HepG2 (cell line): Measurements from ENCODE around the gene LTB4R2. TPM values are rescaled to one million over a fixed set of nuclear protein-coding genes. Genes with fewer than 3 reads are reported as not detected.

Source experiments
- AKAP8 ChIP-seq: sonication (generic); formaldehyde crosslinking; IDR thresholded peaks from 2 replicates; pipeline ENCODE4 v1.5.1; 2020; ENCODE audit warnings: mild to moderate bottlenecking, missing genetic modification reagents
- CEBPB ChIP-seq: IDR thresholded peaks from 2 replicates; pipeline ENCODE4 v1.6.1; 2011; ENCODE audit warnings: low read depth, low read length, improper control_type of control experiment, borderline replicate concordance
- CREM ChIP-seq, 2 experiments: sonication (generic) in 1 of 2; formaldehyde crosslinking in 1 of 2; IDR thresholded peaks; 2 replicates each; pipeline versions ENCODE4 v1.4.0 to v1.6.1; 2016 to 2020; ENCODE audit warnings: antibody characterized with exemption in 1 of 2, mild to moderate bottlenecking in 1 of 2, missing genetic modification reagents in 1 of 2
- ETV5 ChIP-seq: IDR thresholded peaks from 2 replicates; pipeline ENCODE4 v1.6.1; 2018; ENCODE audit warnings: missing biosample characterization, missing genetic modification reagents, inconsistent platforms, borderline replicate concordance
- HOXA3 ChIP-seq: sonication (generic); formaldehyde crosslinking; IDR thresholded peaks from 2 replicates; pipeline ENCODE4 v1.5.0; 2020; ENCODE audit warnings: missing genetic modification reagents
- KDM3A ChIP-seq: IDR thresholded peaks from 2 replicates; pipeline ENCODE4 v1.6.1; 2018; ENCODE audit warnings: low read depth, missing compliant biosample characterization
- MEIS1 ChIP-seq: sonication (generic); formaldehyde crosslinking; IDR thresholded peaks from 2 replicates; pipeline ENCODE4 v1.9.0; 2021; ENCODE audit warnings: mild to moderate bottlenecking, missing genetic modification reagents, moderate library complexity, borderline replicate concordance
- POLR2AphosphoS2 ChIP-seq: IDR thresholded peaks from 2 replicates; pipeline ENCODE4 v1.6.1; 2011; ENCODE audit warnings: low read depth, low read length, improper control_type of control experiment
- RARA ChIP-seq: IDR thresholded peaks from 2 replicates; pipeline ENCODE4 v1.6.1; 2016; ENCODE audit warnings: missing genetic modification reagents, missing compliant biosample characterization
- SOX13 ChIP-seq, 3 experiments: fragments of 450-650 bp in 1 of 3; sonication (generic) in 1 of 3; formaldehyde crosslinking in 1 of 3; IDR thresholded peaks in 2 of 3; conservative IDR thresholded peaks in 1 of 3; 2 replicates each; pipeline versions ENCODE4 v1.5.0 to v1.6.1; 2016 to 2020; ENCODE audit warnings: antibody characterized with exemption in 1 of 3, mild to moderate bottlenecking in 1 of 3, missing compliant biosample characterization in 1 of 3, missing genetic modification reagents in 1 of 3, moderate library complexity in 1 of 3
- SPEN ChIP-seq: sonication (generic); formaldehyde crosslinking; IDR thresholded peaks from 2 replicates; pipeline ENCODE4 v1.5.1; 2020; ENCODE audit warnings: low read depth, mild to moderate bottlenecking, missing genetic modification reagents
- WIZ ChIP-seq: sonication (generic); formaldehyde crosslinking; IDR thresholded peaks from 2 replicates; pipeline ENCODE4 v1.5.1; 2020; ENCODE audit warnings: mild to moderate bottlenecking, missing genetic modification reagents
- ZNF136 ChIP-seq: sonication (generic); formaldehyde crosslinking; IDR thresholded peaks from 2 replicates; pipeline ENCODE4 v1.8.1; 2022; ENCODE audit warnings: low read depth, mild to moderate bottlenecking, moderate library complexity, missing genetic modification reagents
- ZNF589 ChIP-seq: sonication (generic); formaldehyde crosslinking; conservative IDR thresholded peaks from 2 replicates; pipeline ENCODE4 v1.8.0; 2022; ENCODE audit warnings: mild to moderate bottlenecking, moderate library complexity, missing genetic modification reagents
- ZNF605 ChIP-seq: sonication (generic); formaldehyde crosslinking; IDR thresholded peaks from 2 replicates; pipeline ENCODE4 v1.8.0; 2022; ENCODE audit warnings: mild to moderate bottlenecking, missing genetic modification reagents
- ZNF644 ChIP-seq: IDR thresholded peaks from 2 replicates; pipeline ENCODE4 v1.6.1; 2016; ENCODE audit warnings: low read depth
- polyA plus RNA-seq, 8 experiments: library from polyadenylated mRNA; depleted of rRNA in 3 of 8; stranded (reverse) in 7 of 8; unstranded in 1 of 8; fragments of >200 nt; fragmentation: Illumina TruSeq in 4 of 8; extraction: Trizol in 4 of 8; gene quantifications; 2 replicates each; pipeline versions ENCODE4 v1.2.1 to v1.2.3, GENCODE V29; 2011 to 2016; ENCODE audit warnings: low read depth in 4 of 8, missing spikeins in 1 of 8, mixed read lengths in 1 of 8; ENCODE audit not compliant: insufficient read depth in 1 of 8
- total RNA-seq, 5 experiments: library from RNA; depleted of rRNA; stranded (reverse); fragments of >200 nt; fragmentation: Illumina TruSeq; extraction: Trizol; gene quantifications; 2 replicates each; pipeline ENCODE4 v1.2.3, GENCODE V29; 2016; ENCODE audit warnings: low read depth in 1 of 5
- TF ChIP-seq, protein P1 (sequence below): sonication (generic); formaldehyde crosslinking; IDR thresholded peaks from 2 replicates; pipeline ENCODE4 v1.4.0; 2020; ENCODE audit warnings: missing genetic modification reagents, borderline replicate concordance
- TF ChIP-seq, protein P2 (sequence below): sonication (generic); formaldehyde crosslinking; conservative IDR thresholded peaks from 2 replicates; pipeline ENCODE4 v1.8.0; 2022; ENCODE audit warnings: missing genetic modification reagents
- TF ChIP-seq, protein P3 (sequence below): sonication (generic); formaldehyde crosslinking; conservative IDR thresholded peaks from 2 replicates; pipeline ENCODE4 v1.4.0; 2020; ENCODE audit warnings: mild to moderate bottlenecking, missing genetic modification reagents, moderate library complexity

LTB4R2 gene
- total and polyA plus RNA-seq, 2 of the 13 experiments (the other 11 are each of a cell fraction or from before 2014, with no cell fraction given) = 3.9 to 6.9 TPM

DNA sequence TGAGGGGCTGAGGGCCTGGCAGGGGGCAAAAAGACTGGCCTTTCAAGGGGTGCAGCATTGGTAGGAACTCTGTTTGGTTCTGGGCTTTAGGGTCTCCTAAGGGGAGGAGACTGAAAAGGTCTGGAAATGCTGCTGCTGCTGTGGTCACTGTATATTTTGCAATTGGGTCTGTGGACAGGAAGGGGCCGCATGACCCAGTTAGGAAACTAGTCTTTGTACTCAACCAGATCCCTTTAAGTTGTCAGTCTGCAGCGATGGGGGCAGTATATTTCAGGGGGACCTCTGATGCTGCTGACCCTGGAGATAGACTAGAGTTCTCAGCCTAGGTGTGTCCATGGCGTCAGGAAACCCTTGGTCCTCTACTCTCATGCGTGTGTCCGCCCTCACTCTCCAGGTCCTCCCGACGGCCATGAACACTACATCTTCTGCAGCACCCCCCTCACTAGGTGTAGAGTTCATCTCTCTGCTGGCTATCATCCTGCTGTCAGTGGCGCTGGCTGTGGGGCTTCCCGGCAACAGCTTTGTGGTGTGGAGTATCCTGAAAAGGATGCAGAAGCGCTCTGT, 5.4 kb downstream of the LTB4R2 start (continued):
- TF ChIP-seq CREM (IDR thresholded peaks at IDR 0.05) (no peak; the same call in 1 of the 2 replicates), CREM (CRISPR knock-in tag; IDR thresholded peaks at IDR 0.05) (no peak), SPEN (CRISPR knock-in tag) (0 out of 2 replicates have a peak, but pooled peaks have one; percentile 18), POLR2AphosphoS2 (0 out of 2 replicates have a peak, but pooled peaks have one; percentile 4), KDM3A (0 out of 2 replicates have a peak, but pooled peaks have one; percentile 38), ZNF589 (CRISPR knock-in tag) (no peak), HOXA3 (CRISPR knock-in tag) (peak; percentile 8; the same call in 1 of the 2 replicates), ZNF136 (CRISPR knock-in tag) (0 out of 2 replicates have a peak, but pooled peaks have one; percentile 45), ZNF644 (CRISPR knock-in tag) (0 out of 2 replicates have a peak, but pooled peaks have one; percentile 8), MEIS1 (CRISPR knock-in tag) (peak; percentile 66; the same call in 1 of the 2 replicates), CEBPB (peak; percentile 63; the same call in 1 of the 2 replicates), SOX13 (IDR thresholded peaks at IDR 0.05) (0 out of 2 replicates have a peak, but pooled peaks have one; percentile 13), SOX13 (CRISPR knock-in tag; conservative IDR thresholded peaks at IDR 0.05 in 1 of 2, IDR thresholded peaks at IDR 0.05 in 1 of 2) (no peak), ETV5 (peak; percentile 26; the same call in 1 of the 2 replicates), ZNF605 (CRISPR knock-in tag) (peak; percentile 56), RARA (CRISPR knock-in tag) (peak; percentile 15; the same call in 1 of the 2 replicates), WIZ (CRISPR knock-in tag) (0 out of 2 replicates have a peak, but pooled peaks have one; percentile 71), AKAP8 (0 out of 2 replicates have a peak, but pooled peaks have one; percentile 15)
- TF ChIP-seq, protein P1, sequence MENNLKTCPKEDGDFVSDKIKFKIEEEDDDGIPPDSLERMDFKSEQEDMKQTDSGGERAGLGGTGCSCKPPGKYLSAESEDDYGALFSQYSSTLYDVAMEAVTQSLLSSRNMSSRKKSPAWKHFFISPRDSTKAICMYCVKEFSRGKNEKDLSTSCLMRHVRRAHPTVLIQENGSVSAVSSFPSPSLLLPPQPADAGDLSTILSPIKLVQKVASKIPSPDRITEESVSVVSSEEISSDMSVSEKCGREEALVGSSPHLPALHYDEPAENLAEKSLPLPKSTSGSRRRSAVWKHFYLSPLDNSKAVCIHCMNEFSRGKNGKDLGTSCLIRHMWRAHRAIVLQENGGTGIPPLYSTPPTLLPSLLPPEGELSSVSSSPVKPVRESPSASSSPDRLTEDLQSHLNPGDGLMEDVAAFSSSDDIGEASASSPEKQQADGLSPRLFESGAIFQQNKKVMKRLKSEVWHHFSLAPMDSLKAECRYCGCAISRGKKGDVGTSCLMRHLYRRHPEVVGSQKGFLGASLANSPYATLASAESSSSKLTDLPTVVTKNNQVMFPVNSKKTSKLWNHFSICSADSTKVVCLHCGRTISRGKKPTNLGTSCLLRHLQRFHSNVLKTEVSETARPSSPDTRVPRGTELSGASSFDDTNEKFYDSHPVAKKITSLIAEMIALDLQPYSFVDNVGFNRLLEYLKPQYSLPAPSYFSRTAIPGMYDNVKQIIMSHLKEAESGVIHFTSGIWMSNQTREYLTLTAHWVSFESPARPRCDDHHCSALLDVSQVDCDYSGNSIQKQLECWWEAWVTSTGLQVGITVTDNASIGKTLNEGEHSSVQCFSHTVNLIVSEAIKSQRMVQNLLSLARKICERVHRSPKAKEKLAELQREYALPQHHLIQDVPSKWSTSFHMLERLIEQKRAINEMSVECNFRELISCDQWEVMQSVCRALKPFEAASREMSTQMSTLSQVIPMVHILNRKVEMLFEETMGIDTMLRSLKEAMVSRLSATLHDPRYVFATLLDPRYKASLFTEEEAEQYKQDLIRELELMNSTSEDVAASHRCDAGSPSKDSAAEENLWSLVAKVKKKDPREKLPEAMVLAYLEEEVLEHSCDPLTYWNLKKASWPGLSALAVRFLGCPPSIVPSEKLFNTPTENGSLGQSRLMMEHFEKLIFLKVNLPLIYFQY (CRISPR knock-in tag) = peak; percentile 95
- TF ChIP-seq, protein P2, sequence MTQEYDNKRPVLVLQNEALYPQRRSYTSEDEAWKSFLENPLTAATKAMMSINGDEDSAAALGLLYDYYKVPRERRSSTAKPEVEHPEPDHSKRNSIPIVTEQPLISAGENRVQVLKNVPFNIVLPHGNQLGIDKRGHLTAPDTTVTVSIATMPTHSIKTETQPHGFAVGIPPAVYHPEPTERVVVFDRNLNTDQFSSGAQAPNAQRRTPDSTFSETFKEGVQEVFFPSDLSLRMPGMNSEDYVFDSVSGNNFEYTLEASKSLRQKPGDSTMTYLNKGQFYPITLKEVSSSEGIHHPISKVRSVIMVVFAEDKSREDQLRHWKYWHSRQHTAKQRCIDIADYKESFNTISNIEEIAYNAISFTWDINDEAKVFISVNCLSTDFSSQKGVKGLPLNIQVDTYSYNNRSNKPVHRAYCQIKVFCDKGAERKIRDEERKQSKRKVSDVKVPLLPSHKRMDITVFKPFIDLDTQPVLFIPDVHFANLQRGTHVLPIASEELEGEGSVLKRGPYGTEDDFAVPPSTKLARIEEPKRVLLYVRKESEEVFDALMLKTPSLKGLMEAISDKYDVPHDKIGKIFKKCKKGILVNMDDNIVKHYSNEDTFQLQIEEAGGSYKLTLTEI (CRISPR knock-in tag) = no peak
- TF ChIP-seq, protein P3, sequence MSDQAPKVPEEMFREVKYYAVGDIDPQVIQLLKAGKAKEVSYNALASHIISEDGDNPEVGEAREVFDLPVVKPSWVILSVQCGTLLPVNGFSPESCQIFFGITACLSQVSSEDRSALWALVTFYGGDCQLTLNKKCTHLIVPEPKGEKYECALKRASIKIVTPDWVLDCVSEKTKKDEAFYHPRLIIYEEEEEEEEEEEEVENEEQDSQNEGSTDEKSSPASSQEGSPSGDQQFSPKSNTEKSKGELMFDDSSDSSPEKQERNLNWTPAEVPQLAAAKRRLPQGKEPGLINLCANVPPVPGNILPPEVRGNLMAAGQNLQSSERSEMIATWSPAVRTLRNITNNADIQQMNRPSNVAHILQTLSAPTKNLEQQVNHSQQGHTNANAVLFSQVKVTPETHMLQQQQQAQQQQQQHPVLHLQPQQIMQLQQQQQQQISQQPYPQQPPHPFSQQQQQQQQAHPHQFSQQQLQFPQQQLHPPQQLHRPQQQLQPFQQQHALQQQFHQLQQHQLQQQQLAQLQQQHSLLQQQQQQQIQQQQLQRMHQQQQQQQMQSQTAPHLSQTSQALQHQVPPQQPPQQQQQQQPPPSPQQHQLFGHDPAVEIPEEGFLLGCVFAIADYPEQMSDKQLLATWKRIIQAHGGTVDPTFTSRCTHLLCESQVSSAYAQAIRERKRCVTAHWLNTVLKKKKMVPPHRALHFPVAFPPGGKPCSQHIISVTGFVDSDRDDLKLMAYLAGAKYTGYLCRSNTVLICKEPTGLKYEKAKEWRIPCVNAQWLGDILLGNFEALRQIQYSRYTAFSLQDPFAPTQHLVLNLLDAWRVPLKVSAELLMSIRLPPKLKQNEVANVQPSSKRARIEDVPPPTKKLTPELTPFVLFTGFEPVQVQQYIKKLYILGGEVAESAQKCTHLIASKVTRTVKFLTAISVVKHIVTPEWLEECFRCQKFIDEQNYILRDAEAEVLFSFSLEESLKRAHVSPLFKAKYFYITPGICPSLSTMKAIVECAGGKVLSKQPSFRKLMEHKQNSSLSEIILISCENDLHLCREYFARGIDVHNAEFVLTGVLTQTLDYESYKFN (CRISPR knock-in tag) = peak; percentile 69
